ENCODE results near the gene TIMM22.

TIMM22 gene

GRCh38 chr17:980406-981291 lies 16.3 kb upstream of the TIMM22 start (continued):
- TF ChIP-seq ZNF561 (tag by site-specific recombination; IDR thresholded peaks at IDR 0.05; ENCODE audit: borderline replicate concordance) (no peak), ZNF747 (tag by site-specific recombination; IDR thresholded peaks at IDR 0.05) (no peak), ZNF341 (tag by site-specific recombination; IDR thresholded peaks at IDR 0.05; ENCODE audit: low read depth) (0 out of 2 replicates have a peak, but pooled peaks have one; percentile 2), ZSCAN5A (tag by site-specific recombination; IDR thresholded peaks at IDR 0.05) (no peak), ZNF513 (tag by site-specific recombination; IDR thresholded peaks at IDR 0.05) (no peak), ZXDB (tag by site-specific recombination; IDR thresholded peaks at IDR 0.05) (no peak), ZNF148 (tag by site-specific recombination; IDR thresholded peaks at IDR 0.05; ENCODE audit: borderline replicate concordance) (no peak), SP2 (tag by site-specific recombination; IDR thresholded peaks at IDR 0.05) (peak; percentile 26; the same call in 1 of the 2 replicates), AEBP2 (tag by site-specific recombination; IDR thresholded peaks at IDR 0.05; ENCODE audit: borderline replicate concordance) (no peak), ZNF280C (tag by site-specific recombination; IDR thresholded peaks at IDR 0.05) (no peak), ZNF169 (tag by site-specific recombination; IDR thresholded peaks at IDR 0.05) (no peak), ZNF404 (tag by site-specific recombination; IDR thresholded peaks at IDR 0.05) (no peak), KLF10 (tag by site-specific recombination; IDR thresholded peaks at IDR 0.05) (no peak), ZNF639 (tag by site-specific recombination; IDR thresholded peaks at IDR 0.05) (no peak), KLF17 (tag by site-specific recombination; IDR thresholded peaks at IDR 0.05) (no peak), ZNF701 (tag by site-specific recombination; IDR thresholded peaks at IDR 0.05) (no peak), MYNN (tag by site-specific recombination; IDR thresholded peaks at IDR 0.05; ENCODE audit: borderline replicate concordance) (peak; percentile 67; the same call in 1 of the 2 replicates), INSM2 (tag by site-specific recombination; IDR thresholded peaks at IDR 0.05) (no peak), ZNF792 (tag by site-specific recombination; IDR thresholded peaks at IDR 0.05) (no peak), CTCF (tag by site-specific recombination; IDR thresholded peaks at IDR 0.05) (peak; percentile 83), GLIS2 (tag by site-specific recombination; IDR thresholded peaks at IDR 0.05) (0 out of 2 replicates have a peak, but pooled peaks have one; percentile 29), SCRT2 (tag by site-specific recombination; IDR thresholded peaks at IDR 0.05) (0 out of 2 replicates have a peak, but pooled peaks have one; percentile 20), YY1 (tag by site-specific recombination; IDR thresholded peaks at IDR 0.05) (no peak)

All from HEK293 (cell line).